HepG2 (cell line): ENCODE data around the gene PYURF. TPM values are rescaled to one million over a fixed set of nuclear protein-coding genes. Genes with fewer than 3 reads are reported as not detected.

Experiments used
- ATAC-seq: fragments of 200-7000 bp; cut with Tn5 transposase; 3 replicates; pipeline ENCODE4 v1.9.1; 2020; ENCODE audit warnings: mild to moderate bottlenecking, moderate library complexity
- BruUV-seq: library from RNA; stranded (reverse); fragments of 400-500 nt; replicated peaks from 2 replicates; lab custom pipeline; 2021; lab: Mats Ljungman, UMichigan
- CTCF ChIA-PET: fragments of 300-600 bp; formaldehyde crosslinking; extraction: SDS; loops from one replicate; lab custom pipeline; 2021; ENCODE audit warnings: low total read pairs, inconsistent platforms, low intra/inter-chr PET ratio; lab: Yijun Ruan, JAX
- POLR2A ChIA-PET: fragments of 350-600 bp; sonication (Branson Sonifier 250); formaldehyde crosslinking; loops from one replicate; lab custom pipeline; 2020; ENCODE audit warnings: antibody characterized with exemption, inconsistent platforms; lab: Yijun Ruan, JAX
- DNase-seq: peaks from one replicate; pipeline ENCODE4 v3.0.0-alpha.2; 2015; ENCODE audit warnings: low spot score
- FAIRE-seq: peaks from 3 replicates; lab custom pipeline; 2011; peaks lifted over from hg19 to GRCh38; lab: Jason Lieb, UNC
- H2AFZ ChIP-seq: one replicate; pipeline ENCODE4 v1.6.1; 2011; ENCODE audit warnings: low read length, inconsistent platforms
- H3K27ac ChIP-seq: fragments of 300-600 bp; 3 replicates; pipeline ENCODE4 v1.8.0; 2011; ENCODE audit warnings: mixed run types, mild to moderate bottlenecking, mixed read lengths, low read length, inconsistent platforms; ENCODE audit not compliant: insufficient read depth; ENCODE audit errors: extremely low read length
- H3K27me3 ChIP-seq, 2 experiments: fragments of 200-600 bp in 1 of 2; 2 replicates in 1 of 2; 3 replicates in 1 of 2; pipeline versions ENCODE4 v1.6.0 to v1.8.0; 2011; ENCODE audit warnings: low read length in 2 of 2, mild to moderate bottlenecking in 2 of 2, moderate library complexity in 2 of 2, inconsistent platforms in 1 of 2; ENCODE audit not compliant: insufficient read depth in 2 of 2, control insufficient read depth in 1 of 2
- H3K36me3 ChIP-seq, 2 experiments: fragments of 200-600 bp in 1 of 2; replicated peaks in 1 of 2; 2 replicates in 1 of 2; 3 replicates in 1 of 2; pipeline versions ENCODE4 v1.5.1 to v1.8.0; 2011; ENCODE audit warnings: low read length in 2 of 2, inconsistent platforms in 1 of 2; ENCODE audit not compliant: insufficient read depth in 2 of 2, control insufficient read depth in 1 of 2
- H3K4me1 ChIP-seq: 2 replicates; pipeline ENCODE4 v1.5.1; 2012; ENCODE audit warnings: low read length, inconsistent platforms; ENCODE audit not compliant: insufficient read depth
- H3K4me2 ChIP-seq: 2 replicates; pipeline ENCODE4 v1.6.0; 2011; ENCODE audit warnings: low read depth, low read length, inconsistent platforms
- H3K4me3 ChIP-seq, 3 experiments: fragments of 200-600 bp in 1 of 3; sonication (generic), shearing (Covaris generic) in 1 of 3; replicated peaks in 1 of 3; 2 replicates each; pipeline ENCODE4 v1.5.1; 2011 to 2016; ENCODE audit warnings: low read length in 3 of 3, inconsistent platforms in 2 of 3, low read depth in 2 of 3, mild to moderate bottlenecking in 2 of 3, control low read depth in 1 of 3, mixed read lengths in 1 of 3; ENCODE audit not compliant: insufficient read depth in 1 of 3
- H3K79me2 ChIP-seq: one replicate; pipeline ENCODE4 v1.6.1; 2011; ENCODE audit warnings: low read length, inconsistent platforms; ENCODE audit not compliant: insufficient read depth
- H3K9ac ChIP-seq: 2 replicates; pipeline ENCODE4 v1.6.0; 2011; ENCODE audit warnings: mild to moderate bottlenecking, low read depth, low read length, inconsistent platforms; ENCODE audit not compliant: insufficient read depth
- H3K9me3 ChIP-seq: 2 replicates; pipeline ENCODE4 v1.5.1; 2012; ENCODE audit warnings: mild to moderate bottlenecking, low read length
- H4K20me1 ChIP-seq: 2 replicates; pipeline ENCODE4 v1.6.0; 2011; ENCODE audit warnings: inconsistent platforms, mild to moderate bottlenecking, low read length, moderate library complexity; ENCODE audit not compliant: insufficient read depth
- HDAC2 ChIP-seq: sonication (generic); formaldehyde crosslinking; IDR thresholded peaks from 2 replicates; pipeline ENCODE4 v1.4.0; 2020; ENCODE audit warnings: missing genetic modification reagents
- HNRNPK ChIP-seq: fragments of 200-400 bp; formaldehyde crosslinking; IDR thresholded peaks from 2 replicates; pipeline ENCODE4 v1.6.1; 2018; ENCODE audit warnings: low read length, low read depth, moderate library complexity, mild to moderate bottlenecking; ENCODE audit not compliant: poor library complexity, severe bottlenecking
- KLF9 ChIP-seq: IDR thresholded peaks from 2 replicates; pipeline ENCODE4 v1.6.1; 2016; ENCODE audit warnings: low read depth
- ZIK1 ChIP-seq: sonication (generic); formaldehyde crosslinking; IDR thresholded peaks from 2 replicates; pipeline ENCODE4 v1.5.0; 2020; ENCODE audit warnings: mild to moderate bottlenecking, low read depth, missing genetic modification reagents, borderline replicate concordance
- ZNF468 ChIP-seq: sonication (generic); formaldehyde crosslinking; IDR thresholded peaks from 2 replicates; pipeline ENCODE4 v1.8.0; 2022; ENCODE audit warnings: mild to moderate bottlenecking, moderate library complexity, missing genetic modification reagents
- ZNF766 ChIP-seq: sonication (generic); formaldehyde crosslinking; IDR thresholded peaks from 2 replicates; pipeline ENCODE4 v1.5.0; 2020; ENCODE audit warnings: missing genetic modification reagents, borderline replicate concordance
- WGBS: methylation state at CpG from one replicate; pipeline ENCODE4 v1.1.6; 2017; ENCODE audit warnings: low lambda C conversion rate; 5-methylcytosine and 5-hydroxymethylcytosine counted together
- in situ Hi-C: cut with HindIII; loops from 2 replicates; pipeline ENCODE4 v1.10.0; 2017; ENCODE audit warnings: low pct_unique_long_range_greater_than_20kb; ENCODE audit not compliant: extremely low pct_ligation_motif_present
- intact Hi-C: fragments of 100-400 bp; cut with micrococcal nuclease; formaldehyde crosslinking; loops from one replicate; pipeline ENCODE4 v1.10.0; 2022; ENCODE audit not compliant: unreplicated experiment
- polyA plus RNA-seq, 8 experiments: library from polyadenylated mRNA; depleted of rRNA in 3 of 8; stranded (reverse) in 7 of 8; unstranded in 1 of 8; fragments of >200 nt; fragmentation: Illumina TruSeq in 4 of 8; extraction: Trizol in 4 of 8; gene quantifications; 2 replicates each; pipeline versions ENCODE4 v1.2.1 to v1.2.3, GENCODE V29; 2011 to 2016; ENCODE audit warnings: low read depth in 4 of 8, missing spikeins in 1 of 8, mixed read lengths in 1 of 8; ENCODE audit not compliant: insufficient read depth in 1 of 8
- total RNA-seq, 5 experiments: library from RNA; depleted of rRNA; stranded (reverse); fragments of >200 nt; fragmentation: Illumina TruSeq; extraction: Trizol; gene quantifications; 2 replicates each; pipeline ENCODE4 v1.2.3, GENCODE V29; 2016; ENCODE audit warnings: low read depth in 1 of 5
- TF ChIP-seq, protein P1 (sequence below): sonication (generic); formaldehyde crosslinking; IDR thresholded peaks from 2 replicates; pipeline ENCODE4 v1.4.0; 2020; ENCODE audit warnings: mild to moderate bottlenecking, missing genetic modification reagents

PYURF gene
- total and polyA plus RNA-seq, 2 of the 13 experiments (the other 11 are each of a cell fraction or from before 2014, with no cell fraction given) = 59.9 to 95.2 TPM

GRCh38 chr4:88524171-88524570 lies 595 bp upstream of the PYURF start:
- Histone ChIP-seq H3K36me3 (peaks cover 2 to 16% of the 10 kb centered on the region in 2 experiments; a peak in 3 of 5 replicates), H4K20me1 (no peaks in the 10 kb centered on the region), H3K27me3 (no peaks in the 10 kb centered on the region), H3K4me2 (peak overlapping the region; percentile 72)
- DNase-seq (no peak), ATAC-seq (no peak)
- TF ChIP-seq KLF9 (CRISPR knock-in tag) = no peak
- no peak for TF ChIP-seq ZNF766 (CRISPR knock-in tag)
- no peak for TF ChIP-seq HNRNPK
- no peak for TF ChIP-seq ZIK1 (CRISPR knock-in tag)
- TF ChIP-seq ZNF468 (CRISPR knock-in tag) = no peak
- TF ChIP-seq, all 625 proteins: peak for 0
- Histone ChIP-seq H3K9me3 (no peaks in the 10 kb centered on the region), H3K9ac (peak overlapping the region; percentile 95), H3K27ac (peak overlapping the region; percentile 94), H3K4me3 (peak overlapping the region; percentile 95 to 98 (median 96); a peak in 5 of 6 replicates), H2AFZ (peak overlapping the region; percentile 86), H3K4me1 (peaks cover 28% of the 10 kb centered on the region), H3K79me2 (peaks cover 20% of the 10 kb centered on the region)
- ChIA-PET CTCF (no interaction called here), POLR2A (interaction anchor here (1.0 to 1.8 kb wide), 4 partner anchors 14 to 240 kb away, joined by 3 to 9 read pairs (median 4); partner anchors contain the start of gene PPM1K)
- intact Hi-C loops (loop anchor here (1.0 to 5.0 kb wide), 2 partner anchors 500 to 588 kb away; partner anchors contain the start of gene TIGD2), in situ Hi-C loops (no loop called here)
- TSS peak; percentile 92 for BruUV-seq
- FAIRE-seq = no peak
- WGBS = 60% methylated on average over 2 of the region's 2 CpGs

DNA sequence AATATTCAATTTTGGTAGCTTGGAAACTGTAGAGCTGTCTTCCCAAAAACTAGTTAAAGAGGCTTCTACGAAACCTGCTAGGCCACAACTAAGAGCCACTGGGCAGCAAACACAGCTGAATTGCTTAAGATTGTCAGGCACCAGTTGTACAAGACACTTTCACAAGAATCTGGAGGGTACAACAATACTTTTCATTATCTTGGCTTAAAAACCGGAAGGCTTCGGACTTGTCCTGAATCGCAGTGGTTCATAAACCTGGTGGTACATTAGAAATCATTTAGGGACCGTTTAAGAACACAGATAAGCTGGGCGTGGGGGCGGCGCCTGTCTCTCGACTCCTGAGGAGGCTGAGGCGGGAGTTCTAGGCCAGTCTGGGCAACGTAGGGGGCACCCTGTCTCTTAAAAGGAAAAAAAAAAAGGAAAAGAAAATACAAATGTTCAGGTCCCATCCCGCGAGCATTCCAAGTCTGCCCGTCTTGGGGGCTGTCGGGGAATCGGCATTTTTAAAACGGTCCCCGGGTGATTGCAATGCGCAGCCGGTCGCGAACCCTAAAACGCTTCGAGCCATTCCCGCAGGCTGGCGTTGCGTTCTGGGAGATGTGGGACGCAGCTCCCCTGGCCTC lies 763 bp downstream of the PYURF start:
- H3K9ac ChIP-seq = peak overlapping the region; percentile 95
- peaks cover 2 to 16% of the 10 kb centered on the region in 2 experiments; a peak in 3 of 5 replicates for H3K36me3 ChIP-seq
- no peaks in the 10 kb centered on the region for H4K20me1 ChIP-seq
- peaks cover 23% of the 10 kb centered on the region for H3K4me1 ChIP-seq
- DNase-seq (peak; percentile 9), FAIRE-seq (no peak), ATAC-seq (peak; percentile 19)
- H3K27ac ChIP-seq = peak overlapping the region; percentile 94
- no TSS peak for BruUV-seq
- H2AFZ ChIP-seq = no peak overlapping the region
- no peaks in the 10 kb centered on the region for H3K27me3 ChIP-seq
- intact Hi-C loops = loop anchor here (1.0 to 5.0 kb wide), 4 partner anchors 70 to 589 kb away; partner anchors contain the start of genes PPM1K and TIGD2
- ChIA-PET POLR2A (interaction anchor here (1.0 to 1.8 kb wide), 4 partner anchors 15 to 239 kb away, joined by 3 to 9 read pairs (median 4); partner anchors contain the start of gene PPM1K), CTCF (no interaction called here)
- under 1% methylated on average over 24 of the region's 28 CpGs for WGBS
- no peaks in the 10 kb centered on the region for H3K9me3 ChIP-seq
- in situ Hi-C loops = no loop called here
- H3K4me3 ChIP-seq = peak overlapping the region; percentile 95 to 98 (median 96)
- H3K79me2 ChIP-seq = peaks cover 20% of the 10 kb centered on the region
- peak overlapping the region; percentile 72 for H3K4me2 ChIP-seq
- TF ChIP-seq, protein P1, sequence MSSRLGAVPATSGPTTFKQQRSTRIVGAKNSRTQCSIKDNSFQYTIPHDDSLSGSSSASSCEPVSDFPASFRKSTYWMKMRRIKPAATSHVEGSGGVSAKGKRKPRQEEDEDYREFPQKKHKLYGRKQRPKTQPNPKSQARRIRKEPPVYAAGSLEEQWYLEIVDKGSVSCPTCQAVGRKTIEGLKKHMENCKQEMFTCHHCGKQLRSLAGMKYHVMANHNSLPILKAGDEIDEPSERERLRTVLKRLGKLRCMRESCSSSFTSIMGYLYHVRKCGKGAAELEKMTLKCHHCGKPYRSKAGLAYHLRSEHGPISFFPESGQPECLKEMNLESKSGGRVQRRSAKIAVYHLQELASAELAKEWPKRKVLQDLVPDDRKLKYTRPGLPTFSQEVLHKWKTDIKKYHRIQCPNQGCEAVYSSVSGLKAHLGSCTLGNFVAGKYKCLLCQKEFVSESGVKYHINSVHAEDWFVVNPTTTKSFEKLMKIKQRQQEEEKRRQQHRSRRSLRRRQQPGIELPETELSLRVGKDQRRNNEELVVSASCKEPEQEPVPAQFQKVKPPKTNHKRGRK (CRISPR knock-in tag) = no peak
- no peak for TF ChIP-seq HDAC2 (CRISPR knock-in tag)
